T-cell (primary cell): ENCODE results near the gene CSTB. TPM values are rescaled to one million over a fixed set of nuclear protein-coding genes. Genes with fewer than 3 reads are reported as not detected.

Experiments
- ATAC-seq, 4 experiments: fragments of 200-7000 bp in 3 of 4; fragments of 150-1000 bp in 1 of 4; cut with Tn5 transposase; replicated peaks in 1 of 4; 1 replicate in 3 of 4; 2 replicates in 1 of 4; pipeline ENCODE4 v1.10.0; 2021; ENCODE audit warnings: moderate library complexity in 3 of 4, mild to moderate bottlenecking in 2 of 4, moderate number of reproducible peaks in 1 of 4
- CTCF ChIA-PET, 2 donors: fragments of 300-600 bp; sonication (Branson Sonifier 250); formaldehyde crosslinking; loops; one replicate each; lab custom pipeline; 2022; ENCODE audit warnings: antibody characterized with exemption in 2 of 2; lab: Charles Lee
- POLR2A ChIA-PET, 2 donors: fragments of 300-600 bp; sonication (Branson Sonifier 250); formaldehyde crosslinking; loops; one replicate each; lab custom pipeline; 2022; ENCODE audit warnings: antibody characterized with exemption in 2 of 2; lab: Charles Lee
- DNase-seq, 35 experiments: peaks; one replicate each; pipeline versions ENCODE4 v3.0.0 to v3.0.0-alpha.2; 2013 to 2023
- H3K27ac ChIP-seq: one replicate; pipeline ENCODE4 v1.5.1; 2013; ENCODE audit warnings: low read length
- H3K27me3 ChIP-seq, 2 experiments: replicated peaks in 1 of 2; 1 replicate in 1 of 2; 2 replicates in 1 of 2; pipeline versions ENCODE4 v1.6.1 to v1.7.0; 2013; ENCODE audit warnings: low read length in 1 of 2, mixed read lengths in 1 of 2; ENCODE audit not compliant: control insufficient read depth in 2 of 2, insufficient read depth in 2 of 2; ENCODE audit errors: extremely low read depth in 1 of 2
- H3K36me3 ChIP-seq, 2 donors: 1 replicate in 1 of 2; 2 replicates in 1 of 2; pipeline versions ENCODE4 v1.6.1 to v1.7.0; 2013; ENCODE audit warnings: low read length in 1 of 2; ENCODE audit not compliant: control insufficient read depth in 2 of 2, insufficient read depth in 1 of 2; ENCODE audit errors: extremely low read depth in 1 of 2
- H3K4me1 ChIP-seq, 2 experiments: 1 replicate in 1 of 2; 2 replicates in 1 of 2; pipeline versions ENCODE4 v1.6.1 to v1.7.0; 2013; ENCODE audit warnings: low read length in 2 of 2, mixed read lengths in 1 of 2; ENCODE audit not compliant: insufficient read depth in 2 of 2, control insufficient read depth in 1 of 2; ENCODE audit errors: extremely low read depth in 1 of 2
- H3K4me3 ChIP-seq, 2 donors: 1 replicate in 1 of 2; 2 replicates in 1 of 2; pipeline versions ENCODE4 v1.5.1 to v1.7.0; 2013; ENCODE audit warnings: mild to moderate bottlenecking in 2 of 2, low read length in 1 of 2, moderate library complexity in 1 of 2; ENCODE audit not compliant: control insufficient read depth in 1 of 2; ENCODE audit errors: extremely low read depth in 1 of 2
- H3K9me3 ChIP-seq: 2 replicates; pipeline ENCODE4 v1.7.0; 2013
- H3K27ac Mint-ChIP-seq, 2 donors: one replicate each; pipeline ENCODE4 v1.8.0; 2020 to 2021; ENCODE audit warnings: mild to moderate bottlenecking in 2 of 2, mixed read lengths in 2 of 2
- H3K27me3 Mint-ChIP-seq, 2 donors: one replicate each; pipeline ENCODE4 v1.8.0; 2021 to 2022; ENCODE audit warnings: mixed read lengths in 2 of 2
- H3K36me3 Mint-ChIP-seq: one replicate; pipeline ENCODE4 v1.8.0; 2021; ENCODE audit warnings: mixed read lengths
- H3K4me1 Mint-ChIP-seq, 3 donors: one replicate each; pipeline ENCODE4 v1.8.0; 2020 to 2022; ENCODE audit warnings: mixed read lengths in 3 of 3, mild to moderate bottlenecking in 1 of 3
- H3K4me3 Mint-ChIP-seq, 3 donors: one replicate each; pipeline ENCODE4 v1.8.0; 2020 to 2022; ENCODE audit warnings: mild to moderate bottlenecking in 3 of 3, mixed read lengths in 3 of 3, moderate library complexity in 3 of 3
- H3K9me3 Mint-ChIP-seq, 3 donors: one replicate each; pipeline ENCODE4 v1.8.0; 2020 to 2022; ENCODE audit warnings: mixed read lengths in 3 of 3
- WGBS: methylation state at CpG from one replicate; pipeline ENCODE4 v1.1.5; 2013; ENCODE audit warnings: missing lambda C conversion rate; ENCODE audit not compliant: insufficient coverage; 5-methylcytosine and 5-hydroxymethylcytosine counted together
- total RNA-seq, 35 experiments: library from RNA in 6 of 35; stranded (reverse) in 6 of 35; fragments of 120-200 nt in 1 of 35; gene quantifications; one replicate each; pipeline versions ENCODE4 v1.2.1 to v1.2.4 and lab custom pipeline; 2013 to 2026

The CSTB gene
- total RNA-seq, 5 donors from 2014 or later (not counting 1 experiment from before 2014, with no cell fraction given), result 19.0 to 34.7 (median 25.9) TPM

DNA sequence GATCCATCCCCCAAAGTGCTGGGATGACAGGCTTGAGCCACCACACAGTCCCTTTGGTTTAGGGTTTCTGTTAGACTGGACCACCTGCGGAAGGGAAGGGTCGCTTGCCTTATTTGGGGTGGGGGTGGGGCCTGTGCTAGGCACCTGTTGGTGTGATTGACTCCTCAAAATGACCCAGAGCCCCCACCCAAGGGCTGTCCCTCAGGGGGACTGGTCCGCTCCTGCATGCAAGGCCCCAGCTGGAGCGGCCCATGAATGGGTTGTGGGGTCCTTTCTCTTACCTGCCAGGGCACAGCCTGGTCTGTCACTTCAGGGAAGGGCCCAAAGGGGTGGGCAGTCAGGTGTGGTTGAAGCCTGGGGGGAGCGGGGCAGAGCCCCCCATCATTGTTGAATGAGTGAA, 1.8 kb upstream of the CSTB start:
- peak overlapping the region; percentile 76 to 87 for H3K27ac Mint-ChIP-seq
- no peaks in the 10 kb centered on the region for H3K27me3 Mint-ChIP-seq
- ChIA-PET CTCF (no interaction called here), POLR2A (no interaction called here)
- no peaks in the 10 kb centered on the region for H3K27me3 ChIP-seq
- peaks cover 16 to 38% of the 10 kb centered on the region in 2 experiments for H3K4me1 ChIP-seq
- H3K9me3 Mint-ChIP-seq, result no peaks in the 10 kb centered on the region
- H3K36me3 Mint-ChIP-seq, result peaks cover 12% of the 10 kb centered on the region
- H3K4me3 Mint-ChIP-seq, result peak overlapping the region; percentile 90 to 93 (median 91)
- H3K4me3 ChIP-seq, result no peak overlapping the region
- 100% methylated on average over 2 of the region's 5 CpGs for WGBS
- peaks cover 41 to 43% (median 43%) of the 10 kb centered on the region in 3 donors for H3K4me1 Mint-ChIP-seq
- no peak overlapping the region for H3K27ac ChIP-seq
- no peaks in the 10 kb centered on the region for H3K9me3 ChIP-seq
- no peak for DNase-seq
- H3K36me3 ChIP-seq, result peaks cover 0 to 15% of the 10 kb centered on the region in 2 donors
- ATAC-seq, result no peak

GRCh38 chr21:43775190-43775589, 918 bp downstream of the CSTB start:
- peaks cover 16 to 38% of the 10 kb centered on the region in 2 experiments for H3K4me1 ChIP-seq
- ATAC-seq (no peak), DNase-seq (no peak)
- no peaks in the 10 kb centered on the region for H3K27me3 Mint-ChIP-seq
- no peak overlapping the region for H3K27ac ChIP-seq
- H3K4me3 ChIP-seq, result peak overlapping the region; percentile 74 to 79
- peaks cover 0 to 20% of the 10 kb centered on the region in 2 donors for H3K36me3 ChIP-seq
- peaks cover 18% of the 10 kb centered on the region for H3K36me3 Mint-ChIP-seq
- H3K4me1 Mint-ChIP-seq, result peaks cover 43 to 46% (median 43%) of the 10 kb centered on the region in 3 donors
- H3K27ac Mint-ChIP-seq, result peak overlapping the region; percentile 86 to 91
- peak overlapping the region; percentile 90 to 93 (median 91) for H3K4me3 Mint-ChIP-seq
- no peaks in the 10 kb centered on the region for H3K9me3 ChIP-seq
- H3K27me3 ChIP-seq, result peaks cover 0 to 6% of the 10 kb centered on the region in 2 experiments
- ChIA-PET POLR2A (no interaction called here), CTCF (no interaction called here)
- WGBS, result 91% methylated on average over 10 of the region's 12 CpGs
- no peaks in the 10 kb centered on the region for H3K9me3 Mint-ChIP-seq

DNA sequence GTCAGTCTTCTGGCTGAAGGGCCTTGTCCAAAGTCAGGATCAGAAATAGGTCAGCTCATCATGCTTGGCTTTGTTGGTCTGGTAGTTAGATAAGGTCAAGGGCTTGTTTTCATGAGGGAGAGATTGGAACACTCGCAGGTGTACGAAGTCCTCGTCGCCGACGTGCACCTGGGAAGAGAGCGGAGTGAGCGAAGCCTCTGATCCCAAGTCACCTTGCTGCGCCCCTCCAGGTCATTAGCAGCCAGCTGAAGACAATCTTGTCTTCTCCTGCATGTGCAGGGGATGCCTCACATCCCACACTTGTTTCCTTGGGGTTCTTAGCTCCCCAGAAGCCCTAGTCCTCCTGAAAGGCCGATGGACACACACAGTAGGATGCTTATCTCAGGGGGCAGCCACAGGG, 1.9 kb downstream of the CSTB start:
- Histone ChIP-seq H3K36me3 (peaks cover 0 to 20% of the 10 kb centered on the region in 2 donors), H3K27me3 (peaks cover 0 to 9% of the 10 kb centered on the region in 2 experiments), H3K4me1 (peaks cover 16 to 36% of the 10 kb centered on the region in 2 experiments), H3K9me3 (no peaks in the 10 kb centered on the region), H3K27ac (no peak overlapping the region), H3K4me3 (no peak overlapping the region)
- peak overlapping the region; percentile 50 to 91 (median 90) for H3K4me3 Mint-ChIP-seq
- POLR2A ChIA-PET, result interaction anchor here in 1 of 2 donors (0.7 kb wide), 1 partner anchor 58 kb away, joined by 3 read pairs; no protein-coding TSS in a partner anchor
- no peak overlapping the region for H3K27ac Mint-ChIP-seq
- 100% methylated on average over 10 of the region's 10 CpGs for WGBS
- H3K4me1 Mint-ChIP-seq, result peaks cover 40 to 42% (median 41%) of the 10 kb centered on the region in 3 donors
- CTCF ChIA-PET, result no interaction called here
- ATAC-seq (no peak), DNase-seq (no peak)
- peaks cover 18% of the 10 kb centered on the region for H3K36me3 Mint-ChIP-seq
- H3K9me3 Mint-ChIP-seq, result no peaks in the 10 kb centered on the region
- no peaks in the 10 kb centered on the region for H3K27me3 Mint-ChIP-seq

GRCh38 chr21:43772425-43772821, 3.7 kb downstream of the CSTB start:
- no peak overlapping the region for H3K27ac Mint-ChIP-seq

GRCh38 chr21:43771698-43772424, 4.2 kb downstream of the CSTB start:
- CTCF ChIA-PET, result interaction anchor here in 1 of 2 donors (0.7 kb wide), 1 partner anchor 21 kb away, joined by 3 read pairs; no protein-coding TSS in a partner anchor
- WGBS, result 100% methylated on average over 1 of the region's 13 CpGs
- ATAC-seq (no peak), DNase-seq (no peak)
- Histone ChIP-seq H3K4me1 (peaks cover 4 to 22% of the 10 kb centered on the region in 2 experiments), H3K27ac (no peak overlapping the region), H3K27me3 (peaks cover 0 to 13% of the 10 kb centered on the region in 2 experiments), H3K9me3 (no peaks in the 10 kb centered on the region), H3K4me3 (no peak overlapping the region), H3K36me3 (peaks cover 0 to 20% of the 10 kb centered on the region in 2 donors)
- POLR2A ChIA-PET, result interaction anchor here in 1 of 2 donors (0.6 kb wide), 1 partner anchor 283 kb away, joined by 3 read pairs; no protein-coding TSS in a partner anchor
- H3K27me3 Mint-ChIP-seq, result no peaks in the 10 kb centered on the region
- peaks cover 18% of the 10 kb centered on the region for H3K36me3 Mint-ChIP-seq
- no peaks in the 10 kb centered on the region for H3K9me3 Mint-ChIP-seq
- H3K4me3 Mint-ChIP-seq, result no peak overlapping the region
- H3K27ac Mint-ChIP-seq, result no peak overlapping the region
- H3K4me1 Mint-ChIP-seq, result peaks cover 27 to 28% (median 28%) of the 10 kb centered on the region in 3 donors

More at GRCh38 chr21:43772425-43772821, 3.7 kb downstream of the CSTB start:
- Histone ChIP-seq H3K9me3 (no peaks in the 10 kb centered on the region), H3K27me3 (peaks cover 0 to 13% of the 10 kb centered on the region in 2 experiments), H3K36me3 (peaks cover 0 to 20% of the 10 kb centered on the region in 2 donors), H3K4me3 (no peak overlapping the region), H3K27ac (no peak overlapping the region), H3K4me1 (peaks cover 4 to 22% of the 10 kb centered on the region in 2 experiments)
- POLR2A ChIA-PET, result interaction anchor here in 1 of 2 donors (0.6 kb wide), 1 partner anchor 283 kb away, joined by 3 read pairs; no protein-coding TSS in a partner anchor
- H3K4me1 Mint-ChIP-seq, result peaks cover 27 to 28% (median 28%) of the 10 kb centered on the region in 3 donors
- no peak overlapping the region for H3K4me3 Mint-ChIP-seq
- 80% methylated on average over 1 of the region's 6 CpGs for WGBS
- H3K36me3 Mint-ChIP-seq, result peaks cover 18% of the 10 kb centered on the region
- H3K9me3 Mint-ChIP-seq, result no peaks in the 10 kb centered on the region
- no peaks in the 10 kb centered on the region for H3K27me3 Mint-ChIP-seq
- CTCF ChIA-PET, result no interaction called here
- ATAC-seq, result no peak
- no peak for DNase-seq

DNA sequence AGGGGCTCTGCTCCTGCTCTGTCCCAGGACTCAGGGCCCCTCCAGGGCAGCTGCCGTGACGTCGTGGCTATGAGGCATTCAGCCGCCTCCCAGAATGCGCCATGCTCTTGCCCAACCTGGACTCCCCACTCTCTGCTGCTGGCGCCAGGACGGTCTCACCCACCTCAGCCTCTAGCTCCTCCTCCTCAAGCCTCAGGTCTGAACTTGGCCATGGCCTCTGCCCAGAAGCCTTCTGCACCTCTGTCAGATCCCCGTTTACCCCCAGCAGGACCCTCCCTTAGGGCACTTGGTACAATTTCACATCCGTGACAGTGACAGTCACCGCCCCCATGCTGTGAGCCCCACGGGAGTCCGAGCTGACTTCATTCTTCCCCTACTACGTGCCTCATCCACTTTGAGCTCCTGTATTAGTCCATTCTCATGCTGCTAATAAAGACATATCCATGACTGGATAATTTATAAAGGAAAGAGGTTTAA, 4.9 kb downstream of the CSTB start:
- Histone ChIP-seq H3K4me3 (no peak overlapping the region), H3K9me3 (no peaks in the 10 kb centered on the region), H3K27me3 (peaks cover 0 to 13% of the 10 kb centered on the region in 2 experiments), H3K36me3 (peaks cover 0 to 20% of the 10 kb centered on the region in 2 donors), H3K27ac (no peak overlapping the region), H3K4me1 (peaks cover 4 to 19% of the 10 kb centered on the region in 2 experiments)
- no peaks in the 10 kb centered on the region for H3K27me3 Mint-ChIP-seq
- WGBS, result 83% methylated on average over 9 of the region's 13 CpGs
- peaks cover 27 to 28% (median 28%) of the 10 kb centered on the region in 3 donors for H3K4me1 Mint-ChIP-seq
- no peak for DNase-seq
- H3K27ac Mint-ChIP-seq, result no peak overlapping the region
- H3K9me3 Mint-ChIP-seq, result no peaks in the 10 kb centered on the region
- no peak overlapping the region for H3K4me3 Mint-ChIP-seq
- H3K36me3 Mint-ChIP-seq, result peaks cover 18% of the 10 kb centered on the region
- ATAC-seq, result no peak
- ChIA-PET POLR2A (no interaction called here), CTCF (interaction anchor here in 1 of 2 donors (0.7 kb wide), 1 partner anchor 21 kb away, joined by 3 read pairs; no protein-coding TSS in a partner anchor)
